Stimulated activated CD4-positive, alpha-beta T cell treated with anti-CD3 and anti-CD28 coated beads, TNF-alpha, amount 100 ng/mL, for 4 hours (primary cell): Measurements from ENCODE around the gene GRIK4.
"Not testable (repeated sequence)": the region's sequence is repeated elsewhere in the genome, so short reads cannot be mapped to it uniquely, and the experiment has no call there.

Experiments used
- DNase-seq, 3 experiments: peaks; one replicate each; pipeline ENCODE4 v3.0.0-alpha.2; 2020; ENCODE audit warnings: low read depth in 3 of 3

The GRIK4 gene

DNA sequence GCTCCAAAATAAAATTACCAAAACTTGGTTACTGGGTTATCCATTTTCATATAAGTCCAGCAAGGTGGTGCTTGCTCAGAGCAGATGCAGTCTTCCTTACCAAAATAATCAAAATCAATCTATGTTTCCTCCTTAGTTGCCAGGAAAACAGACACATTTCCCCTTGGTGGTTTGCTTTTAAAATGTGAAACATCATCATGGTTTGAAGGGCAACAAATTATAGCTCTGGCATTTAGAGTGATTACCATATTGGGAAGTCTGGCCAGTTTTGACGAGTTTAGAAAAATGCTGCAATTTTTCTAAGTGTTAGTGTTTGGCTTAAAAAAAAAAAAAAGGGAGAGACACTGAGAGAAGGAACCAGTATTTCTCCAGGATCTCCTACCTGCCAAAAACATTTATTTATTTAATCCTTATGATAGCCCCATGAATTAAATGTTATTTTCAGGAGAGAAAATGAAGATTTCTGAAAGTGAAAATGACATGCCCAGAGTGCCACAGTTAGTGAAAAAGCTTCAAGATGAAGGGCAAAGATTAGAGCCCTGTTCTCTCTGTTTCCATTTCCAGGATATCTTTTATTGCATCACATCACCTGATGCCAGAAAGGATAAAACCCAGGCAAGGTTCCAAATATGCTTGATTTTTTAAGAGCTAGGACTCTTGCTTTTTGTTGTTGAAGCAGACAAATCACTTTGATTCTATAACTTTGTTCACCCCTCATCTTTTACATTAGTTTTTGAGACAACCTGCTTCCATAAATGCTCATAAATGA, 482.7 kb downstream of the GRIK4 start:
- no peak for DNase-seq

GRCh38 chr11:120995184-120995583, 483.6 kb downstream of the GRIK4 start:
- no peak for DNase-seq

- no peak for DNase-seq
Measured at GRCh38 chr11:120996973-120997372, 485.4 kb downstream of the GRIK4 start.

- no peak for DNase-seq
Measured at GRCh38 chr11:120998581-120998980, 487.0 kb downstream of the GRIK4 start.

DNA sequence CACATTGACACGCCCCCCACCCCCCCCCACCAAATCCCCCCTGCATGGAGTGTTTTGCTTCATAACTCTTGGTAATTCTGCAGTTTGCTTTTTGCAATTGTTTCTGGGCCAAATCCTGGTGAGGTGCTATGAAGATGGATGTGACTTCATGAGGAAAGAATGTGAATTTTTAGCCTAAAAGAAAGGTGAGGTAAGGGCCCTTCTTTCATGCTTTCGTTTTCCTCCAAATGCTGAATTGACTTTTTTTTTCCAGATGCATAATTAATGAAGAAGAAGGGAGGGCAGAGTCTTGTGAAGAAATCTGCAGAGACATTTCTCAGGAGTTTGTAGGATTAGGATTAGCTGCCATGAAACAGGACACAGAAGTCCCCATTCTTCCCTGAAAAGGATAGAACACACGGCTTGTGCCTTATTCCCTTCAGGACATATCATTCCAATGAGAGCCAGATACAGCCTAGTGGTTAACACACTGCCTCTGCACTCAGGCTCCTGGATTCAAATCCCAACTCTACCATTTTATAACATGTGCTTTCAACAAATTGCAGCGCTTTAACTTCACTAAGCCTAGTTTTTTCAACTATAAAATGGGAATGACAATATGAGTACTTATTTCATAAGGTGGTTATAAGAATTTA, 492.8 kb downstream of the GRIK4 start:
- DNase-seq: no peak

DNA sequence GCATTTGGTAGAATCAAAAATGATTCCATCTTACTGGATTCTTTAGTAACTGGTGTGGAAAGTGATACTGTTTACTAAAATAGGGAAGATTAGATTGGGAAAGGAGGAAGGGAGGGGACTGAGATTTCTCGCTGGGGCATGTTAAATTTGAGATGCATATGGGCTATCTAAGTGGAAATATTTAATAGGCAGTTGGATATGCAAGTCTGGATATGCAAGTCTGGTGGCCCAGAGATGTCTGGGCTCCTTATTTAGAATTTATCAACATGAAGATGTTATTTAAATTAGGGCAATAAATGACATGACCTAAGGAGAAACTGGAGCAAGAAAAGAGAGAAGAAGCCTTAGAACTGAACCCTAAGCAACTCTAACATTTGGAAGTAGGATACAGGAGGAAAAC, 495.4 kb downstream of the GRIK4 start:
- DNase-seq: no peak

- DNase-seq: no peak
Measured at GRCh38 chr11:121008551-121008950, 497.0 kb downstream of the GRIK4 start.

DNA sequence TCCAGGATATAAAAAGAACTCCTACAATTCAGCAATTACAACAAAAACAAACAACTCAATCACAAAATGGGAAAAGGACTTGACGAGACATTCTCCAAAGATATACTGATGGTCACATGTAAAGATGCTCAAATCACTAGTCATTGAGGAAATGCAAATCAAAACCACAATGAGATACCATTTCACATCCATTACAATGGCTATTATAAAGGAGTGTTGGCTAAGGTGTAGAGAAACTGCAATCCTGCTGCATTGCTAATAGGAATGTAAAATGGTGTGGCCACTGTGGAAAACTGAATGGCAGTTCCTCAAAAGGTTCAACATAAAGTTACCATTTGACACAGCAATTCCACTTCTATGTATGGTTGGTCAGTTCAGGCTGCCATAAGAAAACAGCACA, 500.5 kb downstream of the GRIK4 start:
- no peak for DNase-seq

GRCh38 chr11:121018746-121019145, 507.2 kb downstream of the GRIK4 start:
- DNase-seq: no peak

DNA sequence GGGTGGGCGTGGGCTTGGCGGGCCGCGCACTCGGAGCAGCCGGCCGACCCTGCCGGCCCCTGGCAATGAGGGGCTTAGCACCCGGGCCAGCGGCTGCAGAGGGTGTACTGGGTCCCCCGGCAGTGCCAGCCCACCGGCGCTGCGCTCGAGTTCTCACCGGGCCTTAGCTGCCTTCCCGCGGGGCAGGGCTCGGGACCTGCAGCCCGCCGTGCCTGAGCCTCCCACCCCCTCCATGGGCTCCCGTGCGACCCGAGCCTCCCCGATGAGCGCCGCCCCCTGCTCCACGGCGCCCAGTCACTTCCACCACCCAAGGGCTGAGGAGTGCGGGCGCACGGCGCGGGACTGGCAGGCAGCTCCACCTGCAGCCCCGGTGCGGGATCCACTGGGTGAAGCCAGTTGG, 510.2 kb downstream of the GRIK4 start:
- DNase-seq: not testable (repeated sequence)

- DNase-seq: peak; percentile 67 to 76 (median 72)
Measured at GRCh38 chr11:121023848-121024751, 512.6 kb downstream of the GRIK4 start, which contains the start of gene TBCEL. Gene TBCEL (plus strand): TSS chr11:121024102. CDS start chr11:121045691, 21,589 bp downstream.

DNA sequence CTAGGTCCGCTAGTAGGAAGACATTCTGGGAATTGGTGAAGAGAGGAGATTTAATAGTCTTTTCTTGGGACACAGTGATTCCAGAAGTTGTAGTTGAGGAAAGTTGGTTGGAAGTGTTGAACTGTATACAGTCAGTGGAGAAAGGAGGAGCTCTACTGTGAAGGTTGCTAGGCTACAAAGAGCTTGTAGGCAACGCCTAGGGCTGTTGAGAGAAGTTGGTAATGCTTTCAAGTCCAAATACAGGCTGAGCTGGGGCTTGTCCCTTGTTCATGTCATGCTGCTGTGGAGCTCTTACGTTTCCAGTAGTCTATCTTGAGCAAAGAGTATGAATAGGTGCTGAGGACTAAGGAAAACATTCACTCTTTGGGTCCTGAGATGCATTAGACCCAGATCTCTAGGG, 513.4 kb downstream of the GRIK4 start:
- DNase-seq: no peak

GRCh38 chr11:121029153-121029552, 517.6 kb downstream of the GRIK4 start:
- no peak for DNase-seq

GRCh38 chr11:121029813-121030445, 518.4 kb downstream of the GRIK4 start:
- no peak for DNase-seq

DNA sequence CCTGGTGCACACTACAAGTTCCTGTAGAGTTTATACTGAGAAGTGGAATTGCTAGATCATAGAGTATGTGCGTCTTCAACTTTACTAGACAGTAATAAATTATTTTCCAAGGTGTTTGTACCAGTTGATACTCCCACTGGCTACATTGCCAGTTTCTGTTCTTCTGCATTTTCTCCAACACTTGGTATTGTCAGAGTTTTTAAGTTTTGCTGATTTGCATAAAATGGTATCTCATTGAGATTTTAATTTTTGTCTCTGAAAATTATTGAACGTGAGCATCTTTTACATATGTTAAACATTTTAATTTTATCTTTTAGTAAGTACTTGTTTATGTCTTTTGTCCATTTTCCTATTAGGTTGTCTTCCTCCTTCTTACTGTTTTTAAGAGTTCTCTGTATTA, 519.6 kb downstream of the GRIK4 start:
- DNase-seq: no peak

DNA sequence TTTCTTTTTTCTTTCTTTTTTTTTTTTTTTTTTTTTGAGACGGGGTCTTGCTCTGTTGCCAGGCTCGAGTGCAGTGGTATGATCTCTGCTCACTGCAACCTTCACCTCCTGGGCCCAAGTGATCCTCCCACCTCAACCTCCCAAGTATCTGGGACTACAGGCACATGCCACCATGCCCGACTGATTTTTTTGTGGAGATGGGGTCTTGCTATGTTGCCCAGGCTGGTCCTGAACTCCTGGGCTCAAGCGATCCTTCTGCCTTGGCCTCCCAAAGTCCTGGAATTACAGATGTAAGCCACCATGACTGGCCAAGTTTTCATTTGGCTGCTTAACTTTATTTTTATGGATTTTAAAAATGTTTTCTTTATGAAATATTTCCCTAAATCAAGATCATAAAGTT, 520.1 kb downstream of the GRIK4 start:
- DNase-seq: not testable (repeated sequence)

GRCh38 chr11:121032546-121032945, 521.0 kb downstream of the GRIK4 start:
- DNase-seq: no peak

GRCh38 chr11:121033635-121034034, 522.1 kb downstream of the GRIK4 start:
- DNase-seq: no peak

DNA sequence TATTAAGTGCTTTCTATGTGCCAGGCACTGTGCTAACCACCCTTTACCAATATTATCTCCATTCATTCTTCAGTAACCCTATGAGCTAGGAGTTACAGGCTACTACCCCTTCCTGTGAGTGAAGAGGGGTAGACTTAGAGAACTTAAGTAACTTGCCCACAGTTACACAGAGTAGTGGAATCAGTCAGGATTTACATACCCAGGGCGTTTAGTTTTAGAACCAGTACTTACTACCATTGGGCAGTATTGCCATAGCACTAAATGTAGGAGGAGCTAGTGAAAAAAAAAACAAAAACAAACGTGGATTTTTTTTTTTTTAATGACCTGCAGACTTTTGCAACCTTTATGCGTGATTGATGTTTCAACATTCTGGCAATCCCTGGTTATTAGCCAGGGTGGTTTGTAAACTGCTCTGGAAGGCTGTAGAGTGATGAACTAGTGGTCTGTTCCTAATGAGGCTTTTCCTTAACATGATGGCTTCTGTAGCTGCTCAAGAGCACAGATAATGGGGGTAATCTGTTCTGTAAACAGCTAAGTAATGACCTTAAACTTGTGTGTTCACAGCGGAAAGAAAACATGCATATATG, 523.7 kb downstream of the GRIK4 start:
- DNase-seq: no peak

DNA sequence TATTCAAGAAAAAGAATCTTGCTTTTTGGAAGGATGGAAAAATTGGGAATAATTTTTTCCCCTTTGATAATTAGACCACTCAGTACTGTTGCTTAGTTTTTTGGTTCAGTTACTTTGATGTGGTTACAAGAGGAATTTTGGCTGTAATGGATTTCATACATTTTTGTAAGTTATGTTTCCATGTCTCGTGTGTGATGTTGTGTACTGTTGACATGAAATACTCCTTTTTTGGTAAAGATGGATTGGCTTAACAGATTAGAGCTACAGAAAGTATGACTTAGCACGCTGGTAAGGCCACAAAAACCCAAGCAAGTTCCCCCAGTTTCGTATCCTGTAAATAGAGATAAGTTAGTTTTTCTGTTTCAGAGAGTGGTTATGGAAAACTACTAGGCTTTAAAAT, 524.2 kb downstream of the GRIK4 start:
- DNase-seq: no peak

GRCh38 chr11:121037016-121037415, 525.5 kb downstream of the GRIK4 start:
- DNase-seq: no peak
